Panc1 (cell line): Measurements from ENCODE around the gene SIRT5. TPM values are rescaled to one million over a fixed set of nuclear protein-coding genes. Genes with fewer than 3 reads are reported as not detected.

Source experiments
- ATAC-seq: fragments of 200-7000 bp; cut with Tn5 transposase; 2 replicates; pipeline ENCODE4 v1.9.1; 2020; ENCODE audit warnings: mild to moderate bottlenecking, moderate library complexity
- BruUV-seq: library from RNA; stranded (reverse); fragments of 400-500 nt; replicated peaks from 2 replicates; lab custom pipeline; 2021; lab: Mats Ljungman, UMichigan
- CTCF ChIA-PET: fragments of 300-600 bp; sonication (Branson Sonifier 250); formaldehyde crosslinking; loops from one replicate; lab custom pipeline; 2022; ENCODE audit warnings: antibody characterized with exemption; lab: Charles Lee
- POLR2A ChIA-PET: fragments of 300-600 bp; sonication (Branson Sonifier 250); formaldehyde crosslinking; loops from one replicate; lab custom pipeline; 2022; ENCODE audit warnings: antibody characterized with exemption; lab: Charles Lee
- DNase-seq: peaks from one replicate; pipeline ENCODE4 v3.0.0-alpha.2; 2010; ENCODE audit warnings: low read depth, low spot score
- H3K27ac ChIP-seq: 2 replicates; pipeline ENCODE4 v1.5.1; 2011; ENCODE audit warnings: mild to moderate bottlenecking, low read length, inconsistent platforms
- H3K27me3 ChIP-seq: fragments of 200-500 bp; sonication (Bioruptor generic); 2 replicates; pipeline ENCODE4 v1.6.0; 2014; ENCODE audit warnings: low read length, inconsistent platforms; ENCODE audit not compliant: control insufficient read depth, insufficient read depth
- H3K36me3 ChIP-seq: fragments of 200-500 bp; sonication (Bioruptor generic); 2 replicates; pipeline ENCODE4 v1.5.1; 2014; ENCODE audit warnings: inconsistent platforms, mild to moderate bottlenecking, low read length, moderate library complexity; ENCODE audit not compliant: control insufficient read depth, insufficient read depth
- H3K4me1 ChIP-seq: 2 replicates; pipeline ENCODE4 v1.5.1; 2011; ENCODE audit warnings: inconsistent platforms, mild to moderate bottlenecking, low read length, moderate library complexity; ENCODE audit not compliant: control insufficient read depth, insufficient read depth
- H3K4me3 ChIP-seq, 2 experiments: 2 replicates each; pipeline ENCODE4 v1.5.1; 2011 to 2012; ENCODE audit warnings: low read depth in 2 of 2, low read length in 2 of 2, mild to moderate bottlenecking in 2 of 2, inconsistent platforms in 1 of 2, moderate library complexity in 1 of 2
- H3K9me3 ChIP-seq: fragments of 200-500 bp; sonication (Bioruptor generic); 2 replicates; pipeline ENCODE4 v1.5.1; 2014; ENCODE audit warnings: low read depth, mild to moderate bottlenecking, inconsistent platforms, low read length, moderate library complexity; ENCODE audit not compliant: control insufficient read depth, insufficient read depth
- CTCF ChIP-seq: fragments of 450-650 bp; IDR thresholded peaks from 2 replicates; pipeline ENCODE4 v1.5.1; 2017; ENCODE audit warnings: mild to moderate bottlenecking
- POLR2AphosphoS5 ChIP-seq: IDR thresholded peaks from 2 replicates; pipeline ENCODE4 v1.6.1; 2012; ENCODE audit warnings: mild to moderate bottlenecking, low read depth, low read length, moderate library complexity
- REST ChIP-seq, 2 experiments: IDR thresholded peaks; 2 replicates each; pipeline ENCODE4 v1.6.1; 2011 to 2012; ENCODE audit warnings: low read depth in 2 of 2, control low read depth in 1 of 2, low read length in 1 of 2, mild to moderate bottlenecking in 1 of 2, moderate library complexity in 1 of 2; ENCODE audit not compliant: insufficient read depth in 1 of 2
- SIN3A ChIP-seq: IDR thresholded peaks from 2 replicates; pipeline ENCODE4 v1.6.1; 2012; ENCODE audit warnings: low read depth, mild to moderate bottlenecking, low read length, moderate library complexity, borderline replicate concordance; ENCODE audit not compliant: insufficient read depth
- TCF7L2 ChIP-seq: IDR thresholded peaks from 2 replicates; pipeline ENCODE4 v1.6.1; 2011; ENCODE audit warnings: mild to moderate bottlenecking, low read depth, low read length, inconsistent platforms
- in situ Hi-C: cut with HindIII; loops from 2 replicates; pipeline ENCODE4 v1.10.0; 2016; ENCODE audit warnings: low sequenced_read_pairs, low pct_unique_long_range_greater_than_20kb
- intact Hi-C: fragments of 100-400 bp; cut with micrococcal nuclease; formaldehyde crosslinking; loops from one replicate; pipeline ENCODE4 v1.10.0; 2022; ENCODE audit not compliant: unreplicated experiment
- total RNA-seq: library from RNA; stranded (reverse); gene quantifications from one replicate; pipeline ENCODE4 v1.2.1, GENCODE V29; 2021; ENCODE audit not compliant: unreplicated experiment

Gene SIRT5
- total RNA-seq, 1 experiment from 2014 or later, result 11.0 TPM

- POLR2A ChIA-PET, result interaction anchor here (0.6 kb wide), 1 partner anchor 808 kb away, joined by 3 read pairs; no protein-coding TSS in a partner anchor
Observed at GRCh38 chr6:13572951-13573654, 1.3 kb upstream of the SIRT5 start.

GRCh38 chr6:13573669-13574110, 711 bp upstream of the SIRT5 start:
- TF ChIP-seq CTCF (no peak), REST (IDR thresholded peaks at IDR 0.05; ENCODE audit: insufficient read depth in 1 of 2, low read depth in 2 of 2, low read length in 1 of 2) (no peak), TCF7L2 (no peak), POLR2AphosphoS5 (no peak), SIN3A (no peak)
- CTCF ChIA-PET, result no interaction called here
- no peaks in the 10 kb centered on the region for H3K36me3 ChIP-seq
- peak overlapping the region; percentile 88 for H3K27ac ChIP-seq
- TSS peak; percentile 89 for BruUV-seq
- H3K9me3 ChIP-seq, result no peaks in the 10 kb centered on the region
- intact Hi-C loops, result loop anchor here (10.0 kb wide), 1 partner anchor 239 kb away; no protein-coding TSS in a partner anchor
- peaks cover 11% of the 10 kb centered on the region; the same call in 1 of the 2 replicates for H3K4me1 ChIP-seq
- DNase-seq (no peak), ATAC-seq (no peak)
- in situ Hi-C loops, result no loop called here
- no peaks in the 10 kb centered on the region for H3K27me3 ChIP-seq
- POLR2A ChIA-PET, result no interaction called here
- H3K4me3 ChIP-seq, result peak overlapping the region; percentile 73 to 88

More at GRCh38 chr6:13572951-13573654, 1.3 kb upstream of the SIRT5 start:
- in situ Hi-C loops, result no loop called here
- Histone ChIP-seq H3K27me3 (no peaks in the 10 kb centered on the region), H3K4me3 (peak overlapping the region; percentile 73 to 88), H3K36me3 (no peaks in the 10 kb centered on the region), H3K9me3 (no peaks in the 10 kb centered on the region), H3K4me1 (peaks cover 11% of the 10 kb centered on the region; the same call in 1 of the 2 replicates), H3K27ac (peak overlapping the region; percentile 88)
- peak; percentile 10 for TF ChIP-seq POLR2AphosphoS5
- TF ChIP-seq TCF7L2, result no peak
- intact Hi-C loops, result loop anchor here (10.0 kb wide), 1 partner anchor 238 kb away; no protein-coding TSS in a partner anchor
- BruUV-seq, result no TSS peak
- ATAC-seq, result no peak
- no peak for DNase-seq
- CTCF ChIA-PET, result no interaction called here
